ENCODE results near the gene NRP2. TPM values are rescaled to one million over a fixed set of nuclear protein-coding genes. Genes with fewer than 3 reads are reported as not detected.
A peak's percentile ranks its signal among the peaks of the same experiment; 100 is the strongest.

The NRP2 gene, protein sequence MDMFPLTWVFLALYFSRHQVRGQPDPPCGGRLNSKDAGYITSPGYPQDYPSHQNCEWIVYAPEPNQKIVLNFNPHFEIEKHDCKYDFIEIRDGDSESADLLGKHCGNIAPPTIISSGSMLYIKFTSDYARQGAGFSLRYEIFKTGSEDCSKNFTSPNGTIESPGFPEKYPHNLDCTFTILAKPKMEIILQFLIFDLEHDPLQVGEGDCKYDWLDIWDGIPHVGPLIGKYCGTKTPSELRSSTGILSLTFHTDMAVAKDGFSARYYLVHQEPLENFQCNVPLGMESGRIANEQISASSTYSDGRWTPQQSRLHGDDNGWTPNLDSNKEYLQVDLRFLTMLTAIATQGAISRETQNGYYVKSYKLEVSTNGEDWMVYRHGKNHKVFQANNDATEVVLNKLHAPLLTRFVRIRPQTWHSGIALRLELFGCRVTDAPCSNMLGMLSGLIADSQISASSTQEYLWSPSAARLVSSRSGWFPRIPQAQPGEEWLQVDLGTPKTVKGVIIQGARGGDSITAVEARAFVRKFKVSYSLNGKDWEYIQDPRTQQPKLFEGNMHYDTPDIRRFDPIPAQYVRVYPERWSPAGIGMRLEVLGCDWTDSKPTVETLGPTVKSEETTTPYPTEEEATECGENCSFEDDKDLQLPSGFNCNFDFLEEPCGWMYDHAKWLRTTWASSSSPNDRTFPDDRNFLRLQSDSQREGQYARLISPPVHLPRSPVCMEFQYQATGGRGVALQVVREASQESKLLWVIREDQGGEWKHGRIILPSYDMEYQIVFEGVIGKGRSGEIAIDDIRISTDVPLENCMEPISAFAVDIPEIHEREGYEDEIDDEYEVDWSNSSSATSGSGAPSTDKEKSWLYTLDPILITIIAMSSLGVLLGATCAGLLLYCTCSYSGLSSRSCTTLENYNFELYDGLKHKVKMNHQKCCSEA
- total RNA-seq: 10 to 100 TPM in 1 of 2 donors, 1 to 10 TPM in 1; 9.7 to 21.0 TPM

- Histone ChIP-seq H3K36me3 (no peaks in the 10 kb centered on the region), H3K27ac (peak within 1 kb of the TSS; percentile 69 to 74), H3K4me3 (peak within 1 kb of the TSS; percentile 50), H3K4me1 (replicated peaks) (no peaks in the 10 kb centered on the region), H3K9me3 (no peaks in the 10 kb centered on the region), H3K27me3 (replicated peaks; ENCODE audit: insufficient read depth) (no peaks in the 10 kb centered on the region)
- 1% methylated on average over 41 of the region's 71 CpGs for WGBS
- TF ChIP-seq POLR2A (IDR thresholded peaks at IDR 0.05): peak; percentile 80
- TF ChIP-seq POLR2AphosphoS5 (IDR thresholded peaks at IDR 0.05): peak; percentile 78
- peak in 1 of 4 experiments; percentile 11 for TF ChIP-seq CTCF (IDR thresholded peaks at IDR 0.05)
- DNase-seq (ENCODE audit: low spot score): peak; percentile 79
- intact Hi-C loops (cut with DNase I): loop anchor here (5.0 to 10.0 kb wide), 3 partner anchors 205 to 1658 kb away; no protein-coding TSS in a partner anchor
Observed at GRCh38 chr2:205682239-205682970, at the start of gene NRP2. TSS of gene NRP2 (plus strand) at chr2:205682501. CDS start at chr2:205683291, 790 bp downstream.

DNA sequence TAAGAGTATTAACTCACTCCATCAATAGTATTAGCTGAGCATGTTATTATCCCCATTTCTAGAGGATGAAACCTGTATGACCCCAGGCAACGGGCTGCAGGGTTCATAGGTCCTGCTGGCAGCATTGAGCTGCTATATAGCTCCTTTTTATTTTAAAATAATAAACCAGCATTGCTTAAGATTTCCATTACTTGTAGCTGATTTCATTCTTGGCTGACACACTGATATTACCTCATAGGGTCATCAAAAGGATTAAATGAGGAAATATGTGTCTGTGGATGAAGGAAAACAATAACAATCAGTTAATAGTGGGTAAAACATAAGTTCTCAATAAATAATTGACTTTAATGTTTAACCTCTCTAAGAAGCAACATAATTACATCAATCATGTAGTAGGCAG lies 48.3 kb upstream of the NRP2 start:
- no peak for TF ChIP-seq CTCF (IDR thresholded peaks at IDR 0.05)
- TF ChIP-seq POLR2AphosphoS5 (IDR thresholded peaks at IDR 0.05): no peak
- no peak for TF ChIP-seq POLR2A (IDR thresholded peaks at IDR 0.05)
- Histone ChIP-seq H3K27ac (no peak overlapping the region), H3K4me1 (replicated peaks) (no peaks in the 10 kb centered on the region), H3K36me3 (no peaks in the 10 kb centered on the region), H3K9me3 (no peaks in the 10 kb centered on the region), H3K27me3 (replicated peaks; ENCODE audit: insufficient read depth) (no peaks in the 10 kb centered on the region), H3K4me3 (no peak overlapping the region)
- intact Hi-C loops (cut with DNase I): no loop called here
- DNase-seq (ENCODE audit: low spot score): no peak
- WGBS: 93% methylated on average over 1 of the region's 1 CpG

DNA sequence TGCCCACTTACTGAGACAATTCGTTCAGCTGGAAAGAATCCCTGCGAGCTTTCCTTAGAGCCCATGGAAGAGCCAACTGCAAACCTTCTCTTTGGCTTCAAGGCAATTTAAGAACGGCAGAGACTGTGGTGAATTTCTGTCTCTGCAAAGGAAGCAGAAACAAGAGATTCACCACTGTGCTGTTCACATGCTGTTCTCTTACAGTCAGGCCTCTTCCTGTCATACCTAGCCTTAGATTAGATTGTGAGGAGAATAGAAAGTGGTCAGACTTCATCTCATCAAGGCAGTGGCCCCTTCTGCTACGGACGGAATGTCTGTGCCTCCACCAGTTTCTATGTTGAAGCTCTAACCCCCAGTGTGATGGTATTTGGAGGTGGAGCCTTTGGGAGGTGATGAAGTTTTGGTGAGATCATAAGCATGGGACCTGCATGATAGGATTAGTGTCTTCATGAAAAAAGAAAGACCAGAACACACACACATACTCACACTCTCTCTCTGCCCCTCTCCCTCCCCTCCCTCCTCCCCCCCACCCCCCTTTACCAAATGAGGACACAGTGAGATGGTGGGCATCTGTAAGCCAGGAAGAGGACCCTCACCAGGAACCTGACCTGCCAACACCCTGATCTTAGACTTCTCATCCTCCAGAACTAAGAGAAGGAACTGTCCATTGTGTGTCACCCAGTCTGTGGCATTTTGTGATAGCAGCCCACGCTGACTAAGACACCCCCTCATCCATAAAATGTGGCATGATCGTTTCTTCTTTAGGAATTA lies 45.6 kb upstream of the NRP2 start:
- no peak for DNase-seq (ENCODE audit: low spot score)
- intact Hi-C loops (cut with DNase I): no loop called here
- no peaks in the 10 kb centered on the region for H3K27me3 ChIP-seq (replicated peaks; ENCODE audit: insufficient read depth)
- no peaks in the 10 kb centered on the region for H3K9me3 ChIP-seq
- no peaks in the 10 kb centered on the region for H3K36me3 ChIP-seq
- no peaks in the 10 kb centered on the region for H3K4me1 ChIP-seq (replicated peaks)
- H3K27ac ChIP-seq: no peak overlapping the region
- WGBS: 74% methylated on average over 7 of the region's 7 CpGs
- TF ChIP-seq CTCF (IDR thresholded peaks at IDR 0.05) (no peak), POLR2A (IDR thresholded peaks at IDR 0.05) (no peak), POLR2AphosphoS5 (IDR thresholded peaks at IDR 0.05) (no peak)
- H3K4me3 ChIP-seq: no peak overlapping the region

DNA sequence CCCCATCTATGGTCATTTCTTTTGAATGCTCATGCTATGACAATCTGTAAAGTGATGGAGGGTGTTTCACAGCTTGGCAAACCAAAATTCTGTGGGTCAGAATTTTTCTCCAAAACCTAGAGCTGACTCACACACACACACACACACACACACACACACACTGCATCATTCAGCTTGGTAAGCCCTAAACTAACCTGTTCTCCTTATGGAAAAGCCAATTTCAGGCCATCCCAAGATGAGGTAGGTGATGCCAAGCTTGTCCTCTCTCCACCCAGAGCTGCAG lies 45.0 kb upstream of the NRP2 start:
- Histone ChIP-seq H3K4me3 (no peak overlapping the region), H3K27ac (no peak overlapping the region), H3K4me1 (replicated peaks) (no peaks in the 10 kb centered on the region), H3K27me3 (replicated peaks; ENCODE audit: insufficient read depth) (no peaks in the 10 kb centered on the region), H3K9me3 (no peaks in the 10 kb centered on the region), H3K36me3 (no peaks in the 10 kb centered on the region)
- no peak for TF ChIP-seq POLR2AphosphoS5 (IDR thresholded peaks at IDR 0.05)
- TF ChIP-seq POLR2A (IDR thresholded peaks at IDR 0.05): no peak
- TF ChIP-seq CTCF (IDR thresholded peaks at IDR 0.05): no peak
- intact Hi-C loops (cut with DNase I): no loop called here
- no peak for DNase-seq (ENCODE audit: low spot score)

Data from prostate gland (tissue), 2 donors.